GM12878 (cell line): ENCODE measurements around the gene CUL1. TPM values are rescaled to one million over a fixed set of nuclear protein-coding genes. Genes with fewer than 3 reads are reported as not detected.

Source experiments
- ATAC-seq: fragments of 200-7000 bp; cut with Tn5 transposase; 3 replicates; pipeline ENCODE4 v1.9.1; 2020; ENCODE audit warnings: mild to moderate bottlenecking, moderate library complexity
- BruUV-seq: library from RNA; stranded (reverse); fragments of 400-500 nt; replicated peaks from 2 replicates; lab custom pipeline; 2021; lab: Mats Ljungman, UMichigan
- CTCF ChIA-PET: fragments of 300-600 bp; sonication (Branson Sonifier 250); formaldehyde crosslinking; extraction: SDS; loops from one replicate; lab custom pipeline; 2021; ENCODE audit warnings: inconsistent platforms; lab: Yijun Ruan, JAX
- POLR2A ChIA-PET: fragments of 350-600 bp; formaldehyde crosslinking; extraction: SDS; loops from one replicate; lab custom pipeline; 2021; ENCODE audit warnings: inconsistent platforms; lab: Charles Lee
- RAD21 ChIA-PET: fragments of 300-600 bp; sonication (Branson Sonifier 250); formaldehyde crosslinking; loops from one replicate; lab custom pipeline; 2023; ENCODE audit warnings: antibody characterized with exemption; ENCODE audit not compliant: unreplicated experiment; lab: Charles Lee
- SMC1A ChIA-PET: fragments of 300-600 bp; sonication (Branson Sonifier 250); formaldehyde crosslinking; loops from one replicate; lab custom pipeline; 2023; ENCODE audit not compliant: unreplicated experiment, uncharacterized antibody; lab: Charles Lee
- DNase-seq: peaks from one replicate; pipeline ENCODE4 v3.0.0-alpha.2; 2011; ENCODE audit warnings: low read depth, low spot score
- FAIRE-seq: peaks from 3 replicates; lab custom pipeline; 2011; peaks lifted over from hg19 to GRCh38; lab: Jason Lieb, UNC
- H2AFZ ChIP-seq: 2 replicates; pipeline ENCODE4 v1.6.0; 2011; ENCODE audit warnings: low read depth, low read length, control low read depth; ENCODE audit not compliant: control insufficient read depth
- H3K27ac ChIP-seq: 2 replicates; pipeline ENCODE4 v1.5.1; 2011; ENCODE audit warnings: control low read depth; ENCODE audit not compliant: control insufficient read depth, insufficient read depth
- H3K27me3 ChIP-seq, 2 experiments: replicated peaks in 1 of 2; 2 replicates each; pipeline versions ENCODE4 v1.6.0 to v1.6.1; 2011; ENCODE audit warnings: low read length in 1 of 2; ENCODE audit not compliant: control insufficient read depth in 2 of 2, insufficient read depth in 2 of 2
- H3K36me3 ChIP-seq, 2 experiments: 2 replicates each; pipeline ENCODE4 v1.5.1; 2011; ENCODE audit warnings: low read length in 1 of 2; ENCODE audit not compliant: control insufficient read depth in 2 of 2, insufficient read depth in 2 of 2
- H3K4me1 ChIP-seq: 2 replicates; pipeline ENCODE4 v1.6.1; 2011; ENCODE audit warnings: mild to moderate bottlenecking, low read length, moderate library complexity, mixed read lengths; ENCODE audit not compliant: control insufficient read depth, insufficient read depth
- H3K4me2 ChIP-seq: 2 replicates; pipeline ENCODE4 v1.6.0; 2011; ENCODE audit warnings: control low read depth; ENCODE audit not compliant: control insufficient read depth, insufficient read depth
- H3K4me3 ChIP-seq: fragments of 200-600 bp; sonication (generic); 2 replicates; pipeline ENCODE4 v1.5.1; 2016
- H3K79me2 ChIP-seq: 2 replicates; pipeline ENCODE4 v1.6.0; 2011; ENCODE audit warnings: low read length; ENCODE audit not compliant: control insufficient read depth, insufficient read depth
- H3K9ac ChIP-seq: 2 replicates; pipeline ENCODE4 v1.8.0; 2011; ENCODE audit warnings: low read length, control low read depth, mixed read lengths; ENCODE audit not compliant: control insufficient read depth, insufficient read depth
- H3K9me3 ChIP-seq: replicated peaks from 3 replicates; pipeline ENCODE4 v1.5.1; 2011; ENCODE audit warnings: mild to moderate bottlenecking, low read length; ENCODE audit not compliant: control insufficient read depth, insufficient read depth
- H4K20me1 ChIP-seq: 2 replicates; pipeline ENCODE4 v1.6.0; 2011; ENCODE audit not compliant: control insufficient read depth, insufficient read depth
- SPI1 ChIP-seq: IDR thresholded peaks from 2 replicates; pipeline ENCODE4 v1.6.1; 2011; ENCODE audit warnings: low read depth, mild to moderate bottlenecking, low read length, moderate library complexity, borderline replicate concordance; ENCODE audit not compliant: insufficient read depth
- WGBS: methylation state at CpG from one replicate; pipeline ENCODE4 v1.1.6; 2016; ENCODE audit warnings: low lambda C conversion rate; ENCODE audit not compliant: insufficient replicate concordance, insufficient coverage; ENCODE audit errors: missing lambda C conversion rate; 5-methylcytosine and 5-hydroxymethylcytosine counted together
- in situ Hi-C: fragments of 300-500 bp; cut with MboI; formaldehyde crosslinking; loops from 9 replicates; pipeline ENCODE4 v1.14.3; 2018; ENCODE audit warnings: mixed read lengths
- intact Hi-C: fragments of 100-400 bp; cut with micrococcal nuclease; formaldehyde crosslinking; loops from one replicate; pipeline ENCODE4 v1.14.2; 2022; ENCODE audit not compliant: unreplicated experiment
- polyA plus RNA-seq, 11 experiments: library from polyadenylated mRNA; depleted of rRNA in 4 of 11; unstranded in 6 of 11; stranded (reverse) in 5 of 11; fragments of >200 nt; fragmentation: Nextera tagmentation in 4 of 11; fragmentation: Illumina TruSeq in 1 of 11; extraction: Ambion mirVana in 4 of 11; extraction: Trizol in 1 of 11; gene quantifications; 1 replicate in 1 of 11; 2 replicates in 10 of 11; pipeline versions ENCODE4 v1.2.1 to v1.2.3, GENCODE V29; 2011 to 2016; ENCODE audit warnings: inconsistent platforms in 2 of 11, missing spikeins in 2 of 11, low read depth in 1 of 11
- total RNA-seq, 4 experiments: library from RNA; depleted of rRNA in 3 of 4; stranded (reverse); fragments of >200 nt in 3 of 4; fragmentation: Illumina TruSeq in 1 of 4; extraction: Trizol in 1 of 4; gene quantifications; 2 replicates each; pipeline versions ENCODE4 v1.2.1 to v1.2.3, GENCODE V29; 2013 to 2021
- TF ChIP-seq, protein P1 (sequence below): fragments of 450-650 bp; IDR thresholded peaks from 2 replicates; pipeline ENCODE4 v1.6.1; 2017; ENCODE audit warnings: mild to moderate bottlenecking, moderate library complexity

Gene CUL1
- total and polyA plus RNA-seq, 10 of the 15 experiments (the other 5 are each of a cell fraction or from before 2014, with no cell fraction given): 13.3 to 63.9 (median 45.9) TPM

DNA sequence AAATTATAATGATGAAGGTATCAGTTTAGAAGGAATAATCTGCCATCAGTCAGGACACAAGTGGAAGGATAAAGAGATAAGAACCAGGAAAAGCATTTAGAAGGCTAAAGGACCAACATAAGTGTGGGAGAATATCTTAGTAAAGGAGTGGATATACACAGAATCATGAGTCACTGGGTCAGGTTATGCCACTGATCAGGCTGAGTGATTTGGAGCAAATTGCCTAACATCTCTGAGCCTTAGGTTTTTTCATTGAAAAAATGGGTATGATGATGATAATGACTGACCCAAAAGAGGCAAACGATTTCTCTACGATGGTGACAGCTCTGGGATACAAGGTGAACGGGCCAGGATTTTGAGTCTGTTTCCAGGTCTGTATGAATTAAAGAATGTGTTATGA, 2.8 kb upstream of the CUL1 start:
- H2AFZ ChIP-seq: no peak overlapping the region
- TF ChIP-seq, protein P1, sequence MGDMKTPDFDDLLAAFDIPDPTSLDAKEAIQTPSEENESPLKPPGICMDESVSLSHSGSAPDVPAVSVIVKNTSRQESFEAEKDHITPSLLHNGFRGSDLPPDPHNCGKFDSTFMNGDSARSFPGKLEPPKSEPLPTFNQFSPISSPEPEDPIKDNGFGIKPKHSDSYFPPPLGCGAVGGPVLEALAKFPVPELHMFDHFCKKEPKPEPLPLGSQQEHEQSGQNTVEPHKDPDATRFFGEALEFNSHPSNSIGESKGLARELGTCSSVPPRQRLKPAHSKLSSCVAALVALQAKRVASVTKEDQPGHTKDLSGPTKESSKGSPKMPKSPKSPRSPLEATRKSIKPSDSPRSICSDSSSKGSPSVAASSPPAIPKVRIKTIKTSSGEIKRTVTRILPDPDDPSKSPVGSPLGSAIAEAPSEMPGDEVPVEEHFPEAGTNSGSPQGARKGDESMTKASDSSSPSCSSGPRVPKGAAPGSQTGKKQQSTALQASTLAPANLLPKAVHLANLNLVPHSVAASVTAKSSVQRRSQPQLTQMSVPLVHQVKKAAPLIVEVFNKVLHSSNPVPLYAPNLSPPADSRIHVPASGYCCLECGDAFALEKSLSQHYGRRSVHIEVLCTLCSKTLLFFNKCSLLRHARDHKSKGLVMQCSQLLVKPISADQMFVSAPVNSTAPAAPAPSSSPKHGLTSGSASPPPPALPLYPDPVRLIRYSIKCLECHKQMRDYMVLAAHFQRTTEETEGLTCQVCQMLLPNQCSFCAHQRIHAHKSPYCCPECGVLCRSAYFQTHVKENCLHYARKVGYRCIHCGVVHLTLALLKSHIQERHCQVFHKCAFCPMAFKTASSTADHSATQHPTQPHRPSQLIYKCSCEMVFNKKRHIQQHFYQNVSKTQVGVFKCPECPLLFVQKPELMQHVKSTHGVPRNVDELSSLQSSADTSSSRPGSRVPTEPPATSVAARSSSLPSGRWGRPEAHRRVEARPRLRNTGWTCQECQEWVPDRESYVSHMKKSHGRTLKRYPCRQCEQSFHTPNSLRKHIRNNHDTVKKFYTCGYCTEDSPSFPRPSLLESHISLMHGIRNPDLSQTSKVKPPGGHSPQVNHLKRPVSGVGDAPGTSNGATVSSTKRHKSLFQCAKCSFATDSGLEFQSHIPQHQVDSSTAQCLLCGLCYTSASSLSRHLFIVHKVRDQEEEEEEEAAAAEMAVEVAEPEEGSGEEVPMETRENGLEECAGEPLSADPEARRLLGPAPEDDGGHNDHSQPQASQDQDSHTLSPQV: no peak
- no peak for TF ChIP-seq SPI1
- TF ChIP-seq, all 136 proteins: peak for 0
- no peak for FAIRE-seq
- SMC1A ChIA-PET: interaction anchor here (2.3 kb wide), 1 partner anchor 120 kb away, joined by 6 read pairs; no protein-coding TSS in a partner anchor
- peaks cover 5% of the 10 kb centered on the region; the same call in 1 of the 2 replicates for H3K4me1 ChIP-seq
- H3K27ac ChIP-seq: no peak overlapping the region
- no peak overlapping the region for H3K4me3 ChIP-seq
- H3K36me3 ChIP-seq: no peaks in the 10 kb centered on the region
- H4K20me1 ChIP-seq: no peaks in the 10 kb centered on the region
- no peaks in the 10 kb centered on the region for H3K9me3 ChIP-seq
- no peaks in the 10 kb centered on the region for H3K27me3 ChIP-seq
- POLR2A ChIA-PET: interaction anchor here (1.1 kb wide), 1 partner anchor 135 kb away, joined by 3 read pairs; no protein-coding TSS in a partner anchor
- intact Hi-C loops (no loop called here), in situ Hi-C loops (no loop called here)
- CTCF ChIA-PET: interaction anchor here (0.8 to 0.9 kb wide), 2 partner anchors 8 to 267 kb away, joined by 3 read pairs; no protein-coding TSS in a partner anchor
- no peak overlapping the region for H3K4me2 ChIP-seq
- no peak for DNase-seq
- no peak for ATAC-seq
- no TSS peak for BruUV-seq
- H3K9ac ChIP-seq: no peak overlapping the region
- H3K79me2 ChIP-seq: peaks cover 26% of the 10 kb centered on the region
- RAD21 ChIA-PET: no interaction called here
- 83% methylated on average over 3 of the region's 3 CpGs for WGBS
